ENCODE measurements around the gene LANCL1.

The LANCL1 gene

GRCh38 chr2:210481601-210482175 lies 5.1 kb upstream of the LANCL1 start:
- Histone ChIP-seq H3K4me3 (ENCODE audit: low read length) (no peak overlapping the region), H3K9ac (ENCODE audit: low read depth, low read length) (no peak overlapping the region), H3K27ac (ENCODE audit: low read depth, low read length) (no peak overlapping the region), H3K4me1 (ENCODE audit: insufficient read depth, low read length) (peaks cover 12% of the 10 kb centered on the region; the same call in 1 of the 2 replicates), H3K9me3 (ENCODE audit: insufficient read depth, low read depth, low read length) (peaks cover 3% of the 10 kb centered on the region; the same call in 1 of the 2 replicates), H3K27me3 (ENCODE audit: insufficient read depth, low read length) (no peaks in the 10 kb centered on the region), H3K36me3 (ENCODE audit: insufficient read depth, low read length) (no peaks in the 10 kb centered on the region)
- 41% methylated on average over 2 of the region's 2 CpGs for WGBS

GRCh38 chr2:210480764-210481163 lies 4.2 kb upstream of the LANCL1 start:
- H3K4me3 ChIP-seq (ENCODE audit: low read length) = no peak overlapping the region
- no peak overlapping the region for H3K27ac ChIP-seq (ENCODE audit: low read depth, low read length)
- peaks cover 3% of the 10 kb centered on the region; the same call in 1 of the 2 replicates for H3K9me3 ChIP-seq (ENCODE audit: insufficient read depth, low read depth, low read length)
- H3K27me3 ChIP-seq (ENCODE audit: insufficient read depth, low read length) = no peaks in the 10 kb centered on the region
- WGBS = 92% methylated on average over 2 of the region's 2 CpGs
- H3K9ac ChIP-seq (ENCODE audit: low read depth, low read length) = no peak overlapping the region
- H3K36me3 ChIP-seq (ENCODE audit: insufficient read depth, low read length) = no peaks in the 10 kb centered on the region
- peaks cover 15% of the 10 kb centered on the region for H3K4me1 ChIP-seq (ENCODE audit: insufficient read depth, low read length)

GRCh38 chr2:210480079-210480478 lies 3.5 kb upstream of the LANCL1 start:
- H3K4me3 ChIP-seq (ENCODE audit: low read length) = no peak overlapping the region
- H3K27me3 ChIP-seq (ENCODE audit: insufficient read depth, low read length) = no peaks in the 10 kb centered on the region
- WGBS = 92% methylated on average over 3 of the region's 3 CpGs
- peaks cover 18% of the 10 kb centered on the region for H3K4me1 ChIP-seq (ENCODE audit: insufficient read depth, low read length)
- H3K9ac ChIP-seq (ENCODE audit: low read depth, low read length) = no peak overlapping the region
- no peaks in the 10 kb centered on the region; the same call in 1 of the 2 replicates for H3K9me3 ChIP-seq (ENCODE audit: insufficient read depth, low read depth, low read length)
- no peak overlapping the region for H3K27ac ChIP-seq (ENCODE audit: low read depth, low read length)
- no peaks in the 10 kb centered on the region for H3K36me3 ChIP-seq (ENCODE audit: insufficient read depth, low read length)

DNA sequence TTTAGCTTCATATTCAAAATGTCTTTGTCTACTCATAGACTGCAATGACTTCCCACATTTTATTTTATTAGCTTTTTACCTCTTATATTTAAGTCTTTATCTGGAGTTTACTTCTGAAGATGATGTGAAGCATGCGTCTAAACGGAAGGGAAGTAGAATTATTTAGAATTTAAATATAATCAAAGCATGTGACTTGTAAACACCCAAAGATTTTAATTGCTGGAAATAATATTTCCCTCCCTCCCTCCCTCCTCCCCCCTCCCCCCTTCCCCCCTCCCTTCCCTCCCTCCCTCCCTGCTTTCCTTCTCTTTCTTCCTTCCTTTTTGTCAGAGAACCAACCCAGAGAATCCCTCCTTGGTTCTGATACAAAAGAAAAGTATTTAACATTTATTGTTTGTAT lies 2.1 kb upstream of the LANCL1 start:
- peaks cover 8% of the 10 kb centered on the region for H3K36me3 ChIP-seq (ENCODE audit: insufficient read depth, low read length)
- no peak overlapping the region for H3K9ac ChIP-seq (ENCODE audit: low read depth, low read length)
- H3K4me3 ChIP-seq (ENCODE audit: low read length) = no peak overlapping the region
- no CpG with 5 or more reads among the region's 2 CpGs for WGBS
- H3K27me3 ChIP-seq (ENCODE audit: insufficient read depth, low read length) = no peaks in the 10 kb centered on the region
- no peaks in the 10 kb centered on the region for H3K9me3 ChIP-seq (ENCODE audit: insufficient read depth, low read depth, low read length)
- H3K27ac ChIP-seq (ENCODE audit: low read depth, low read length) = no peak overlapping the region
- H3K4me1 ChIP-seq (ENCODE audit: insufficient read depth, low read length) = peaks cover 18% of the 10 kb centered on the region

DNA sequence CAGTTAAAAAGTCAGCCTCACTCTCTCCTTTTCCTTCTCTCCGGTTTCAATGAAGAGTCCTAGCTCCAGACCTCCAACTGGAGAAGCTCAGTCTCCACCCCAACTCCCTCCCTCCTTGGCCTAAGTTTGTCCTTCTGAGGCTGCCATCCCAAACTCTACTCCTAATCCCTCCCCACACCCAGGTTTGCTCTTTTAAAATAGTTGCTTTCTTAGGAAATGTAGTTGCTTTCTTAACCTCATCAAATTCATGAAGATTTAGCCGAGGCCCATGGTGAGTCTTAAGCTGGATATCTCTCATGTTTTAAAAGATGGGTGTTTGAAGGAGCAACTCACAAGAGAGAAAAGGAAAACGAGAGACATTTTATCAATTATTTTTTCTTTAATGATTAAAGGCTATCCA lies 937 bp upstream of the LANCL1 start:
- Histone ChIP-seq H3K9ac (ENCODE audit: low read depth, low read length) (peak overlapping the region; percentile 64; the same call in 1 of the 2 replicates), H3K4me3 (ENCODE audit: low read length) (peak overlapping the region; percentile 90), H3K4me1 (ENCODE audit: insufficient read depth, low read length) (peaks cover 18% of the 10 kb centered on the region), H3K36me3 (ENCODE audit: insufficient read depth, low read length) (peaks cover 16% of the 10 kb centered on the region), H3K9me3 (ENCODE audit: insufficient read depth, low read depth, low read length) (no peaks in the 10 kb centered on the region), H3K27ac (ENCODE audit: low read depth, low read length) (no peak overlapping the region), H3K27me3 (ENCODE audit: insufficient read depth, low read length) (no peaks in the 10 kb centered on the region)
- WGBS = 38% methylated on average over 1 of the region's 3 CpGs

DNA sequence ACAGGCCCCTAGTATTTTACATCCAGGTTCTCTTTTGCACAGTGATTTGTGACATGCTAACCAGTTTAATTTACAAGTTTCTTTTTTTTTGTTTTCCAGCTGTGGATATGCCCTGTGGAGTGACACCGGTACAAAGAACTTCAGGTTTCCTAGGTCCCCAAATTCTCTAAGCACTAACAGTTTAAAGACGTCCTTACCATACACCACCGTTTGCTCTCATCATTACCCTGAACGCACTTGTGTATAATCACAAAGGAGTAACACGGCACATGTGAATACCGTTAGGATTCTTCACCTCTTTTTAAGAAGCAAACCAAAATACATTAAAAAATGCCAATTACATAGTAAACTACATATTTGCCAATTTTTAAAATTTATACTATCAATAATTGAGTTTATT lies 853 bp downstream of the LANCL1 start:
- Histone ChIP-seq H3K27ac (ENCODE audit: low read depth, low read length) (no peak overlapping the region), H3K9me3 (ENCODE audit: insufficient read depth, low read depth, low read length) (no peaks in the 10 kb centered on the region), H3K27me3 (ENCODE audit: insufficient read depth, low read length) (no peaks in the 10 kb centered on the region), H3K9ac (ENCODE audit: low read depth, low read length) (peak overlapping the region; percentile 83; the same call in 1 of the 2 replicates), H3K4me1 (ENCODE audit: insufficient read depth, low read length) (peaks cover 12% of the 10 kb centered on the region), H3K4me3 (ENCODE audit: low read length) (peak overlapping the region; percentile 90), H3K36me3 (ENCODE audit: insufficient read depth, low read length) (peaks cover 32% of the 10 kb centered on the region)
- 48% methylated on average over 6 of the region's 6 CpGs for WGBS

- WGBS = 94% methylated on average over 1 of the region's 1 CpG
- no peak overlapping the region for H3K4me3 ChIP-seq (ENCODE audit: low read length)
Observed at GRCh38 chr2:210474776-210475175, 1.8 kb downstream of the LANCL1 start.

GRCh38 chr2:210461401-210461800 lies 15.2 kb downstream of the LANCL1 start:
- H3K4me1 ChIP-seq (ENCODE audit: insufficient read depth, low read length) = no peaks in the 10 kb centered on the region
- H3K36me3 ChIP-seq (ENCODE audit: insufficient read depth, low read length) = peaks cover 58% of the 10 kb centered on the region
- no peak overlapping the region for H3K9ac ChIP-seq (ENCODE audit: low read depth, low read length)
- 90% methylated on average over 2 of the region's 2 CpGs for WGBS
- no peaks in the 10 kb centered on the region for H3K27me3 ChIP-seq (ENCODE audit: insufficient read depth, low read length)
- H3K9me3 ChIP-seq (ENCODE audit: insufficient read depth, low read depth, low read length) = no peaks in the 10 kb centered on the region
- H3K27ac ChIP-seq (ENCODE audit: low read depth, low read length) = no peak overlapping the region
- H3K4me3 ChIP-seq (ENCODE audit: low read length) = no peak overlapping the region

More at GRCh38 chr2:210474776-210475175, 1.8 kb downstream of the LANCL1 start:
- Histone ChIP-seq H3K9me3 (ENCODE audit: insufficient read depth, low read depth, low read length) (no peaks in the 10 kb centered on the region), H3K27ac (ENCODE audit: low read depth, low read length) (no peak overlapping the region), H3K4me1 (ENCODE audit: insufficient read depth, low read length) (peaks cover 12% of the 10 kb centered on the region), H3K36me3 (ENCODE audit: insufficient read depth, low read length) (peaks cover 41% of the 10 kb centered on the region), H3K9ac (ENCODE audit: low read depth, low read length) (no peak overlapping the region), H3K27me3 (ENCODE audit: insufficient read depth, low read length) (no peaks in the 10 kb centered on the region)

DNA sequence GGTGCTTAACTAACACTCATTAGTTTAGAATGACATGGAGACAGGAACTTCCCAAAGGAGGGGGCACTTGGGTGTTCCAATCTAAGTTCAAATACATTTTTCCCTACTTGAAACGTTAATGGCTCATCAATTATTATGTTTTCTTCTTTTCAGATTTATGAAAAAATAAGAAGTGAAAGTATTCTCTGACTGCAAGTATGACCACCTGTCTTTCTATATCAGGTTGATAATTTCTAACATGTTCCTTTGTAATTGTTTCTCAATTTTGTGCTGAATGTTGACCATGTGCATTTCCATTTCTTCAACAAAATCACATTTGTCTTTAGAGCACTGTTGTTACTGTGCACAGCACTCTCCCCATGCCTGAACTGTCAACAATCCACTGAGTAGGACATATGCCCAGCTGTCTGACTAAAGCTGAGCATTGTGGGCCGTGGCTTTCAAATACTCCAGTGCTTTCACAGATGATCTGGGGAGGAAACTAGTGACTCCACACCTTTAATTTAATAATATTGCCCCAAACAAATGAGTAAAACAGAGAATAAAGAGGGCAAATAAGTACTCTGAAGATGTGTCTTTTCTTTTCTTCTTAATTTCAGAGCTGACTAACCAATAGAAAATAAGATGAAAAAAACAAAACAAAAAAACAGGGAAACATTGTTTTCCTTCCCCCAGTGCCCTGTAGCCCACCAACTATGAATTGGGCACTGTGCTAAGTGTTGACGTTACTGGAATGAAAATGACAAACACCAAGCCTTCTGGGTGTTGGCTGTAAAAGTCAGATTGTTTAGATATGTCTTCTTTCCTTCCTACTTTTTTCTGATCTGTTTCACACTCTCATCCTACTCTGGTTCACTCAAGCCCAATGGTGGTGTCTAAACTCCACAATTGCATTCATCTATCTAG lies 16.0 kb downstream of the LANCL1 start:
- Histone ChIP-seq H3K27me3 (ENCODE audit: insufficient read depth, low read length) (no peaks in the 10 kb centered on the region), H3K27ac (ENCODE audit: low read depth, low read length) (no peak overlapping the region), H3K4me3 (ENCODE audit: low read length) (no peak overlapping the region), H3K9me3 (ENCODE audit: insufficient read depth, low read depth, low read length) (no peaks in the 10 kb centered on the region), H3K4me1 (ENCODE audit: insufficient read depth, low read length) (no peaks in the 10 kb centered on the region), H3K9ac (ENCODE audit: low read depth, low read length) (no peak overlapping the region), H3K36me3 (ENCODE audit: insufficient read depth, low read length) (peaks cover 55% of the 10 kb centered on the region)
- WGBS = 95% methylated on average over 2 of the region's 3 CpGs

DNA sequence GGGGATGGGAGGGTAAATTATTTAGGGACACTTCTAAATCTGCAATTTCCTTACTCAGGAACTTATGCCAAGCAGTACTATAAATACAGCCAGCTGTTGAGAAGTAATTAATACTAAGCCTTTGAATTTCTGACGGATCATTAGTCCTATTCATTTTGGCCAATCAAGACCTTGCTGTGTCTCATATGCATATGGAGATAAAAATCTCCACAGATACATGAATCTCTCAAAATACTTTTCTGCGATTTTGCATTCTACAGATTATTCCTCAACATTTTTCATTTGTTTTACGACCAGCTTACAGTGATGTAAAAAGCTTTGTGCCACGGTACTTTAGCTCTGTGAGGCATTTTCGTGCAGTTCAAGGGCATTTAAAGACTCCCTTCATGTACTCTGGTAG lies 16.7 kb downstream of the LANCL1 start:
- Histone ChIP-seq H3K36me3 (ENCODE audit: insufficient read depth, low read length) (peaks cover 55% of the 10 kb centered on the region), H3K27me3 (ENCODE audit: insufficient read depth, low read length) (no peaks in the 10 kb centered on the region), H3K4me3 (ENCODE audit: low read length) (no peak overlapping the region), H3K9me3 (ENCODE audit: insufficient read depth, low read depth, low read length) (no peaks in the 10 kb centered on the region), H3K4me1 (ENCODE audit: insufficient read depth, low read length) (no peaks in the 10 kb centered on the region), H3K9ac (ENCODE audit: low read depth, low read length) (no peak overlapping the region), H3K27ac (ENCODE audit: low read depth, low read length) (no peak overlapping the region)
- WGBS = 87% methylated on average over 5 of the region's 5 CpGs

DNA sequence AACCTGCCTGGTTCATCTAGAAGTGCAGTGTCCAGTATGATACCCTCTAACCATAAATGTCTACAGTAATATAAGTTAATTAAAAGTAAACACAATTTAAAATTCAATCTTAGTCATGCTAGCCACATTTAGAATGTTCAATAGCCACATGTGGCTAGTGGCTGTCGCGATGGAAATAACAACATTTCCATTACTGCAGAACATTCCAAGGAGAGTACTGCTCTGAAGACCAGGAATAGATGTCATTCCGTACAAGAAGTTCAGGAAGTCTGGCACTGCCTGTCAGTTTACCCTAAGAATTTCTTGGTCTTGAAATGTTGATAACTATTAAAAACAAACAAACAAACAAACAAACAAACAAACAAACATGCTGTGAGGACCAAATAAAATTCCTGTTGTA lies 17.2 kb downstream of the LANCL1 start:
- peaks cover 59% of the 10 kb centered on the region for H3K36me3 ChIP-seq (ENCODE audit: insufficient read depth, low read length)
- no peak overlapping the region for H3K27ac ChIP-seq (ENCODE audit: low read depth, low read length)
- no peak overlapping the region for H3K4me3 ChIP-seq (ENCODE audit: low read length)
- no peaks in the 10 kb centered on the region for H3K27me3 ChIP-seq (ENCODE audit: insufficient read depth, low read length)
- no peaks in the 10 kb centered on the region for H3K4me1 ChIP-seq (ENCODE audit: insufficient read depth, low read length)
- H3K9ac ChIP-seq (ENCODE audit: low read depth, low read length) = no peak overlapping the region
- WGBS = 98% methylated on average over 3 of the region's 3 CpGs
- H3K9me3 ChIP-seq (ENCODE audit: insufficient read depth, low read depth, low read length) = no peaks in the 10 kb centered on the region
